GM23338 (cell line): ENCODE measurements around the gene TCP11L2.

Experiments used
- CREB1 ChIP-seq: fragments of 250-450 bp; sonication (Bioruptor Pico); IDR thresholded peaks from 2 replicates; pipeline ENCODE4 v1.5.0; 2020; ENCODE audit warnings: low read depth, mild to moderate bottlenecking, moderate library complexity
- CTCF ChIP-seq, 2 experiments: fragments of 200-600 bp in 1 of 2; sonication (generic) in 1 of 2; conservative IDR thresholded peaks; 2 replicates each; pipeline versions ENCODE4 v1.5.1 to v1.6.1; 2016 to 2017; ENCODE audit warnings: antibody characterized with exemption in 2 of 2, low read depth in 2 of 2, mild to moderate bottlenecking in 2 of 2, moderate library complexity in 1 of 2
- ETS1 ChIP-seq: IDR thresholded peaks from 2 replicates; pipeline ENCODE4 v1.6.1; 2016; ENCODE audit warnings: antibody characterized with exemption
- EZH2 ChIP-seq: fragments of 200-600 bp; sonication (generic); IDR thresholded peaks from one replicate; pipeline ENCODE4 v1.8.0; 2017; ENCODE audit warnings: antibody characterized with exemption, mild to moderate bottlenecking, low read depth; ENCODE audit not compliant: unreplicated experiment
- EZH2phosphoT487 ChIP-seq: fragments of 200-600 bp; sonication (generic); IDR thresholded peaks from one replicate; pipeline ENCODE4 v1.8.1; 2018; ENCODE audit warnings: antibody characterized with exemption; ENCODE audit not compliant: unreplicated experiment
- JUNB ChIP-seq: IDR thresholded peaks from one replicate; pipeline ENCODE4 v1.6.1; 2016; ENCODE audit warnings: antibody characterized with exemption; ENCODE audit not compliant: unreplicated experiment
- NANOG ChIP-seq: IDR thresholded peaks from 2 replicates; pipeline ENCODE4 v1.6.1; 2016; ENCODE audit warnings: antibody characterized with exemption, borderline replicate concordance
- POLR2AphosphoS5 ChIP-seq: IDR thresholded peaks from 2 replicates; pipeline ENCODE4 v1.6.1; 2016; ENCODE audit warnings: antibody characterized with exemption, low read depth
- REST ChIP-seq: IDR thresholded peaks from one replicate; pipeline ENCODE4 v1.6.1; 2018; ENCODE audit warnings: antibody characterized with exemption; ENCODE audit not compliant: unreplicated experiment
- ZNF114 ChIP-seq: fragments of 250-450 bp; sonication (Bioruptor Pico); IDR thresholded peaks from 2 replicates; pipeline ENCODE4 v1.5.0; 2020; ENCODE audit warnings: mild to moderate bottlenecking, moderate library complexity
- ZNF462 ChIP-seq: fragments of 250-450 bp; sonication (Bioruptor Pico); IDR thresholded peaks from 2 replicates; pipeline ENCODE4 v1.5.0; 2020; ENCODE audit warnings: mild to moderate bottlenecking, moderate library complexity

- TF ChIP-seq CTCF (conservative IDR thresholded peaks at IDR 0.05; ENCODE audit: low read depth in 2 of 2) (no peak), EZH2 (no peak), CREB1 (CRISPR knock-in tag) (no peak), POLR2AphosphoS5 (no peak), JUNB (no peak), EZH2phosphoT487 (no peak), REST (no peak), NANOG (no peak), ETS1 (no peak), ZNF114 (CRISPR knock-in tag) (no peak), ZNF462 (CRISPR knock-in tag) (no peak)
Measured at GRCh38 chr12:106291342-106291741, 11.2 kb upstream of the TCP11L2 start.
